ENCODE measurements around the gene VIPR1.
A peak's percentile ranks its signal among the peaks of the same experiment; 100 is the strongest.

- TF ChIP-seq CTCF (IDR thresholded peaks at IDR 0.05) = peak in 3 of 6 experiments; percentile 15 to 33 (median 25)
- TF ChIP-seq POLR2A (IDR thresholded peaks at IDR 0.05) = no peak
These were observed 69.8 kb downstream of the VIPR1 start for GRCh38 chr3:42572278-42572677.

All from thyroid gland (tissue), 4 donors.